ENCODE results near the gene LHX3.

The LHX3 gene

GRCh38 chr9:136225748-136226679 lies 21.1 kb upstream of the LHX3 start:
- Histone ChIP-seq H3K27ac (ENCODE audit: extremely low read depth, low read depth, low read length) (no peak overlapping the region), H3K9me3 (ENCODE audit: control insufficient read depth, insufficient read depth, low read depth, low read length) (no peaks in the 10 kb centered on the region), H3K36me3 (ENCODE audit: control insufficient read depth in 2 of 2, insufficient read depth in 1 of 2, low read length in 2 of 2) (peaks cover 0 to 54% of the 10 kb centered on the region in 2 experiments; a peak in 1 of 3 replicates), H3K4me3 (ENCODE audit: low read depth, low read length) (no peak overlapping the region), H3K4me1 (ENCODE audit: control insufficient read depth, insufficient read depth, low read length) (no peaks in the 10 kb centered on the region)
- ChIA-PET POLR2A (no interaction called here), CTCF (interaction anchor here (0.6 to 5.1 kb wide), 29 partner anchors 9 to 395 kb away, joined by 3 to 46 read pairs (median 4); no protein-coding TSS in a partner anchor)
- TF ChIP-seq ZNF660 (tag by site-specific recombination; IDR thresholded peaks at IDR 0.05) = no peak
- TF ChIP-seq ZNF184 (tag by site-specific recombination; IDR thresholded peaks at IDR 0.05) = no peak
- TF ChIP-seq ZBTB1 (tag by site-specific recombination; IDR thresholded peaks at IDR 0.05) = no peak
- no peak for TF ChIP-seq ZNF16 (tag by site-specific recombination; IDR thresholded peaks at IDR 0.05; ENCODE audit: low read depth)
- TF ChIP-seq ZNF148 (tag by site-specific recombination; IDR thresholded peaks at IDR 0.05; ENCODE audit: borderline replicate concordance) = no peak
- TF ChIP-seq PRDM10 (tag by site-specific recombination; IDR thresholded peaks at IDR 0.05) = no peak
- TF ChIP-seq SCRT2 (tag by site-specific recombination; IDR thresholded peaks at IDR 0.05) = peak; percentile 98
- TF ChIP-seq ZBTB10 (tag by site-specific recombination; IDR thresholded peaks at IDR 0.05) = no peak
- no peak for TF ChIP-seq REPIN1 (tag by site-specific recombination; IDR thresholded peaks at IDR 0.05; ENCODE audit: low read depth)
- TF ChIP-seq GLIS2 (tag by site-specific recombination; IDR thresholded peaks at IDR 0.05) = 0 out of 2 replicates have a peak, but pooled peaks have one; percentile 12
- TF ChIP-seq ZNF544 (tag by site-specific recombination; IDR thresholded peaks at IDR 0.05) = no peak
- peak; percentile 78; the same call in 1 of the 2 replicates for TF ChIP-seq ZNF2 (tag by site-specific recombination; IDR thresholded peaks at IDR 0.05)
- no peak for TF ChIP-seq ZNF549 (tag by site-specific recombination; IDR thresholded peaks at IDR 0.05)
- no peak for TF ChIP-seq ZNF10 (tag by site-specific recombination; IDR thresholded peaks at IDR 0.05)
- no peak for TF ChIP-seq ZNF747 (tag by site-specific recombination; IDR thresholded peaks at IDR 0.05)
- no peak for TF ChIP-seq ZNF704 (tag by site-specific recombination; IDR thresholded peaks at IDR 0.05)
- peak; percentile 23; the same call in 1 of the 2 replicates for TF ChIP-seq PATZ1 (tag by site-specific recombination; IDR thresholded peaks at IDR 0.05)
- no peak for TF ChIP-seq ZSCAN18 (tag by site-specific recombination; IDR thresholded peaks at IDR 0.05)
- TF ChIP-seq ZNF645 (tag by site-specific recombination; IDR thresholded peaks at IDR 0.05) = no peak
